Measurements from ENCODE around the gene ANKRD34A. TPM values are rescaled to one million over a fixed set of nuclear protein-coding genes. Genes with fewer than 3 reads are reported as not detected.

The ANKRD34A gene
- total RNA-seq, 1 experiment from 2014 or later: 1.1 TPM

DNA sequence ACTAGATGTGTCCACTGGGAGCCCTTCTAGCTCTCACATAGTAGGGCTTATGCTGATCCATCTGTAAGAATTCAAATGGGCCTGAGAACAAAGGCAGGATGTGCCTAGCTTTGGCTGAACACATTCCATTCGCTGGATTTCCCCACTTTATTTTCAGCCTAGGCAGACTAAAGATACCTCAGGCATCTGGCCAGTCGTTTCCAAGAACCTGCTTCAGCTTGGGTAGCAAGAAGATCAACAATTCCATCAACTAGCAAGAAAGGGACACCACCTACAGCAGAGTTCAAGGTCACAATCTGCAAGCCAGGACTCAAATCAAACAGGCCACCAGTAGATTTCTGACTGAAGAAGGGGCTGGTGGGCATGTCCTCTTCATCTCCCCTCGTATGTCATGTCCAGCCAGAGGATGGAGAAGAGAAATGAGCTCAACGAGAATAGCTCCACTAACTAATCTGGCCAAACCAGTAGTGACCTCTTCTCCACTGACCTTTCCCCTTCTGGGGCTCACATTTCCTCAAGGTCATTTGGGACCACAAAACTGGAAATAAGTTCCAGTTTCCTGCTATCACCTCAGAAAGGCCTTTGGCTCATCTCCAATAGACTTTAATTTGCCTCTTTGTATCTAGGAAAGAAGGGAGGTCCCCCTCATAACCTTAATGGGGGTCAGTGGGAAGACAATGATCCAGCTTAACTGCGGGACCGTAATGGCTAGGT, 17.8 kb upstream of the ANKRD34A start:
- Histone ChIP-seq H2AFZ (ENCODE audit: low read depth, low read length, poor library complexity, severe bottlenecking) (no peak overlapping the region), H3K27me3 (ENCODE audit: insufficient read depth, low read length) (no peaks in the 10 kb centered on the region), H3K4me1 (ENCODE audit: control insufficient read depth in 1 of 2, insufficient read depth in 2 of 2, low read length in 2 of 2) (peaks cover 45 to 67% of the 10 kb centered on the region in 2 experiments), H3K9me2 (ENCODE audit: insufficient read depth) (no peaks in the 10 kb centered on the region), H3K4me3 (replicated peaks in 1 of 2; ENCODE audit: low read depth in 1 of 2, low read length in 2 of 2) (no peak overlapping the region), H3K79me2 (ENCODE audit: insufficient read depth, low read length) (no peaks in the 10 kb centered on the region), H3K36me3 (ENCODE audit: control insufficient read depth in 1 of 2, insufficient read depth in 2 of 2, low read length in 2 of 2) (no peaks in the 10 kb centered on the region), H3K9me3 (ENCODE audit: control insufficient read depth in 1 of 2, insufficient read depth in 1 of 2, low read depth in 1 of 2, low read length in 2 of 2) (no peaks in the 10 kb centered on the region), H3K27ac (ENCODE audit: low read depth, low read length) (no peak overlapping the region), H4K20me1 (ENCODE audit: insufficient read depth) (no peaks in the 10 kb centered on the region), H3K4me2 (ENCODE audit: low read length) (no peak overlapping the region), H3K9ac (ENCODE audit: low read length) (no peak overlapping the region)
- no TSS peak for BruUV-seq (replicated peaks)
- CTCF ChIA-PET: no interaction called here
- RAD21 ChIA-PET (ENCODE audit: low non-redundant PET in 1 of 2, low total read pairs in 2 of 2, uncharacterized antibody in 2 of 2, unreplicated experiment in 2 of 2): no interaction called here
- no peak for TF ChIP-seq ELF1 (IDR thresholded peaks at IDR 0.05; ENCODE audit: borderline replicate concordance, low read depth)
- TF ChIP-seq CBX3 (IDR thresholded peaks at IDR 0.05; ENCODE audit: low read depth): no peak
- TF ChIP-seq CEBPB (IDR thresholded peaks at IDR 0.05; ENCODE audit: low read depth): no peak
- TF ChIP-seq, protein P1, sequence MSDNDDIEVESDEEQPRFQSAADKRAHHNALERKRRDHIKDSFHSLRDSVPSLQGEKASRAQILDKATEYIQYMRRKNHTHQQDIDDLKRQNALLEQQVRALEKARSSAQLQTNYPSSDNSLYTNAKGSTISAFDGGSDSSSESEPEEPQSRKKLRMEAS (IDR thresholded peaks at IDR 0.05): no peak
- no peak for TF ChIP-seq FOSL1 (IDR thresholded peaks at IDR 0.05; ENCODE audit: low read depth)
- TF ChIP-seq ZNF274 (IDR thresholded peaks at IDR 0.05; ENCODE audit: low read depth, low read length): no peak
- TF ChIP-seq SIN3A (IDR thresholded peaks at IDR 0.05; ENCODE audit: low read depth): no peak
- no peak for TF ChIP-seq SRF (IDR thresholded peaks at IDR 0.05; ENCODE audit: low read depth)
- TF ChIP-seq, protein P2, sequence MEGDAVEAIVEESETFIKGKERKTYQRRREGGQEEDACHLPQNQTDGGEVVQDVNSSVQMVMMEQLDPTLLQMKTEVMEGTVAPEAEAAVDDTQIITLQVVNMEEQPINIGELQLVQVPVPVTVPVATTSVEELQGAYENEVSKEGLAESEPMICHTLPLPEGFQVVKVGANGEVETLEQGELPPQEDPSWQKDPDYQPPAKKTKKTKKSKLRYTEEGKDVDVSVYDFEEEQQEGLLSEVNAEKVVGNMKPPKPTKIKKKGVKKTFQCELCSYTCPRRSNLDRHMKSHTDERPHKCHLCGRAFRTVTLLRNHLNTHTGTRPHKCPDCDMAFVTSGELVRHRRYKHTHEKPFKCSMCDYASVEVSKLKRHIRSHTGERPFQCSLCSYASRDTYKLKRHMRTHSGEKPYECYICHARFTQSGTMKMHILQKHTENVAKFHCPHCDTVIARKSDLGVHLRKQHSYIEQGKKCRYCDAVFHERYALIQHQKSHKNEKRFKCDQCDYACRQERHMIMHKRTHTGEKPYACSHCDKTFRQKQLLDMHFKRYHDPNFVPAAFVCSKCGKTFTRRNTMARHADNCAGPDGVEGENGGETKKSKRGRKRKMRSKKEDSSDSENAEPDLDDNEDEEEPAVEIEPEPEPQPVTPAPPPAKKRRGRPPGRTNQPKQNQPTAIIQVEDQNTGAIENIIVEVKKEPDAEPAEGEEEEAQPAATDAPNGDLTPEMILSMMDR (IDR thresholded peaks at IDR 0.05 in 2 of 3, conservative IDR thresholded peaks at IDR 0.05 in 1 of 3; ENCODE audit: borderline replicate concordance in 1 of 3, insufficient read depth in 1 of 3, low read depth in 2 of 3, low read length in 2 of 3): no peak
- no peak for TF ChIP-seq YY1 (IDR thresholded peaks at IDR 0.05; ENCODE audit: extremely low read depth, insufficient replicate concordance, low read depth, low read length)
- no peak for TF ChIP-seq TCF7L2 (IDR thresholded peaks at IDR 0.05; ENCODE audit: borderline replicate concordance, extremely low read depth, insufficient read depth, insufficient read length)
- TF ChIP-seq EZH2 (IDR thresholded peaks at IDR 0.05): no peak
- TF ChIP-seq, protein P3, sequence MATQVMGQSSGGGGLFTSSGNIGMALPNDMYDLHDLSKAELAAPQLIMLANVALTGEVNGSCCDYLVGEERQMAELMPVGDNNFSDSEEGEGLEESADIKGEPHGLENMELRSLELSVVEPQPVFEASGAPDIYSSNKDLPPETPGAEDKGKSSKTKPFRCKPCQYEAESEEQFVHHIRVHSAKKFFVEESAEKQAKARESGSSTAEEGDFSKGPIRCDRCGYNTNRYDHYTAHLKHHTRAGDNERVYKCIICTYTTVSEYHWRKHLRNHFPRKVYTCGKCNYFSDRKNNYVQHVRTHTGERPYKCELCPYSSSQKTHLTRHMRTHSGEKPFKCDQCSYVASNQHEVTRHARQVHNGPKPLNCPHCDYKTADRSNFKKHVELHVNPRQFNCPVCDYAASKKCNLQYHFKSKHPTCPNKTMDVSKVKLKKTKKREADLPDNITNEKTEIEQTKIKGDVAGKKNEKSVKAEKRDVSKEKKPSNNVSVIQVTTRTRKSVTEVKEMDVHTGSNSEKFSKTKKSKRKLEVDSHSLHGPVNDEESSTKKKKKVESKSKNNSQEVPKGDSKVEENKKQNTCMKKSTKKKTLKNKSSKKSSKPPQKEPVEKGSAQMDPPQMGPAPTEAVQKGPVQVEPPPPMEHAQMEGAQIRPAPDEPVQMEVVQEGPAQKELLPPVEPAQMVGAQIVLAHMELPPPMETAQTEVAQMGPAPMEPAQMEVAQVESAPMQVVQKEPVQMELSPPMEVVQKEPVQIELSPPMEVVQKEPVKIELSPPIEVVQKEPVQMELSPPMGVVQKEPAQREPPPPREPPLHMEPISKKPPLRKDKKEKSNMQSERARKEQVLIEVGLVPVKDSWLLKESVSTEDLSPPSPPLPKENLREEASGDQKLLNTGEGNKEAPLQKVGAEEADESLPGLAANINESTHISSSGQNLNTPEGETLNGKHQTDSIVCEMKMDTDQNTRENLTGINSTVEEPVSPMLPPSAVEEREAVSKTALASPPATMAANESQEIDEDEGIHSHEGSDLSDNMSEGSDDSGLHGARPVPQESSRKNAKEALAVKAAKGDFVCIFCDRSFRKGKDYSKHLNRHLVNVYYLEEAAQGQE (IDR thresholded peaks at IDR 0.05; ENCODE audit: low read depth): no peak
- TF ChIP-seq JUND (IDR thresholded peaks at IDR 0.05): no peak
- no peak for TF ChIP-seq EZH2phosphoT487 (IDR thresholded peaks at IDR 0.05; ENCODE audit: borderline replicate concordance)
- no peak for TF ChIP-seq ZFX (IDR thresholded peaks at IDR 0.05)
- no peak for TF ChIP-seq POLR2A (IDR thresholded peaks at IDR 0.05; ENCODE audit: borderline replicate concordance, extremely low read depth, insufficient read depth, insufficient read length)
- no peak for TF ChIP-seq POLR2AphosphoS5 (IDR thresholded peaks at IDR 0.05; ENCODE audit: low read depth, low read length)
- no peak for TF ChIP-seq SP1 (IDR thresholded peaks at IDR 0.05; ENCODE audit: low read depth)
- ATAC-seq (no peak), DNase-seq (ENCODE audit: low read depth, low spot score) (no peak)
- intact Hi-C loops (cut with micrococcal nuclease): no loop called here
- POLR2A ChIA-PET: interaction anchor here (1.4 to 2.4 kb wide), 2 partner anchors 17 to 70 kb away, joined by 4 to 7 read pairs; partner anchors contain the start of genes ANKRD34A and POLR3GL

All from HCT116 (cell line).